ENCODE results near the gene AADAC. TPM values are rescaled to one million over a fixed set of nuclear protein-coding genes. Genes with fewer than 3 reads are reported as not detected.
"Not testable (repeated sequence)": the region's sequence is repeated elsewhere in the genome, so short reads cannot be mapped to it uniquely, and the experiment has no call there.

The AADAC gene, protein sequence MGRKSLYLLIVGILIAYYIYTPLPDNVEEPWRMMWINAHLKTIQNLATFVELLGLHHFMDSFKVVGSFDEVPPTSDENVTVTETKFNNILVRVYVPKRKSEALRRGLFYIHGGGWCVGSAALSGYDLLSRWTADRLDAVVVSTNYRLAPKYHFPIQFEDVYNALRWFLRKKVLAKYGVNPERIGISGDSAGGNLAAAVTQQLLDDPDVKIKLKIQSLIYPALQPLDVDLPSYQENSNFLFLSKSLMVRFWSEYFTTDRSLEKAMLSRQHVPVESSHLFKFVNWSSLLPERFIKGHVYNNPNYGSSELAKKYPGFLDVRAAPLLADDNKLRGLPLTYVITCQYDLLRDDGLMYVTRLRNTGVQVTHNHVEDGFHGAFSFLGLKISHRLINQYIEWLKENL
- 0.13 TPM in 1 of 2 replicates, not detected in the other for total RNA-seq

DNA sequence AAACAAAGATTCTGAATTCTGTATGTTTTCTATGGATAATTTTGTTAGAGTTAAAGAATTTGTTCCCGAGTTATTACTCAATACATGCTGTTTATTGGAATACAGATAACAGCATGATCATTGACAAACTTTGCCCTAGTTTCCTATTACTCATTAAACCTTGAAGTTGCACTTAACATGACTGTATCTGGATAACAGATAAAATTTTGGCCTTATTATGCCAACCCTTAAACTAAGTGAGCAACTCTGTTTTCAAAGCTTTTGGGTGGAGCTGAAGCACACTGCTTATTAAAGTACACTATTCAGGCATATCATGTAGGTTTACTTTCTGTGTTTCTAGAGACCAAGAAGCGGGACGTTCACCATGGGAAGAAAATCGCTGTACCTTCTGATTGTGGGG lies at the start of gene AADAC:
Gene AADAC (plus strand): TSS at position 318 of the 400 bp plus-strand sequence. CDS start 47 bp downstream, at position 365.
- Histone ChIP-seq H3K4me3 (ENCODE audit: low read depth, low read length) (no peak within 1 kb of the TSS), H3K27me3 (ENCODE audit: control insufficient read depth, insufficient read depth, low read length) (no peaks in the 10 kb centered on the region), H3K36me3 (ENCODE audit: control insufficient read depth, insufficient read depth, low read length) (no peaks in the 10 kb centered on the region)
- FAIRE-seq (no peak), DNase-seq (ENCODE audit: low read depth) (peak; percentile 72)
- TF ChIP-seq, protein P1, sequence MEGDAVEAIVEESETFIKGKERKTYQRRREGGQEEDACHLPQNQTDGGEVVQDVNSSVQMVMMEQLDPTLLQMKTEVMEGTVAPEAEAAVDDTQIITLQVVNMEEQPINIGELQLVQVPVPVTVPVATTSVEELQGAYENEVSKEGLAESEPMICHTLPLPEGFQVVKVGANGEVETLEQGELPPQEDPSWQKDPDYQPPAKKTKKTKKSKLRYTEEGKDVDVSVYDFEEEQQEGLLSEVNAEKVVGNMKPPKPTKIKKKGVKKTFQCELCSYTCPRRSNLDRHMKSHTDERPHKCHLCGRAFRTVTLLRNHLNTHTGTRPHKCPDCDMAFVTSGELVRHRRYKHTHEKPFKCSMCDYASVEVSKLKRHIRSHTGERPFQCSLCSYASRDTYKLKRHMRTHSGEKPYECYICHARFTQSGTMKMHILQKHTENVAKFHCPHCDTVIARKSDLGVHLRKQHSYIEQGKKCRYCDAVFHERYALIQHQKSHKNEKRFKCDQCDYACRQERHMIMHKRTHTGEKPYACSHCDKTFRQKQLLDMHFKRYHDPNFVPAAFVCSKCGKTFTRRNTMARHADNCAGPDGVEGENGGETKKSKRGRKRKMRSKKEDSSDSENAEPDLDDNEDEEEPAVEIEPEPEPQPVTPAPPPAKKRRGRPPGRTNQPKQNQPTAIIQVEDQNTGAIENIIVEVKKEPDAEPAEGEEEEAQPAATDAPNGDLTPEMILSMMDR (IDR thresholded peaks at IDR 0.05; ENCODE audit: insufficient read depth, low read length, severe bottlenecking) = no peak

DNA sequence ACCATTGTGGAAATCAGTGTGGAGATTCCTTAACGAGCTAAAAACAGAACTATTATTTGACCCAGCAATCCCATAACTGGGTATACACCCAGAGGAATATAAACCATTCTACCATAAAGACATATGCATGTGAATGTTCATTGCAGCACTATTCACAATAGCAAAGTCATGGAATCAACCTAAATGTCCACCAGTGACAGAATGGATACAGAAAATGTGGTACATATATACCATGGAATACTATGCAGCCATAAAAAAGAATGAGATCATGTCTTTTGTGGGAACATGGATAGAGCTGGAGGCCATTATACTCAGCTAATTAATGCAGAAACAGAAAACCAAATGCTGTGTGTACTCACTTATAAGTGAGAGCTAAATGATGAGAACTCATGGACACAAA lies 49.2 kb upstream of the AADAC start:
- H3K4me3 ChIP-seq (ENCODE audit: low read depth, low read length); FAIRE-seq; DNase-seq (ENCODE audit: low read depth); H3K27me3 ChIP-seq (ENCODE audit: control insufficient read depth, insufficient read depth, low read length); H3K36me3 ChIP-seq (ENCODE audit: control insufficient read depth, insufficient read depth, low read length): not testable (repeated sequence)

DNA sequence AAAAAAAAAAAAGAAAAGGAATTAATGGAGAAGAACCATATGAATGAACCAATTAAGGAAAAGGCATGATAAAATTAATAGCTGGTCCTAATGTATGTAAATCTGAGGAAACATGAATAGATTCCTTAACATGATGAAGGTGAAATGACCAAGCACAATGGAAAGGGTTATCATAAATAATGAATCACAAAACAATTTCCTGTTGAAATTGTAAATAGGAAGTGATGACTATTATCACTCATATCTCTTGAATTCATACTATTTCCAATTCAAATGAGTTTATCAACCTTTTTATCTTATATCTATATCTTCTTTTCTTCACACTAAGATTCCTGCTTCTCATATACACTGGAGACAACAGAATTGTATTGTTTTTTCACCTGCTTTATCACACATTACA lies 48.2 kb upstream of the AADAC start:
- DNase-seq (ENCODE audit: low read depth) (peak; percentile 74), FAIRE-seq (no peak)
- no peaks in the 10 kb centered on the region for H3K36me3 ChIP-seq (ENCODE audit: control insufficient read depth, insufficient read depth, low read length)

DNA sequence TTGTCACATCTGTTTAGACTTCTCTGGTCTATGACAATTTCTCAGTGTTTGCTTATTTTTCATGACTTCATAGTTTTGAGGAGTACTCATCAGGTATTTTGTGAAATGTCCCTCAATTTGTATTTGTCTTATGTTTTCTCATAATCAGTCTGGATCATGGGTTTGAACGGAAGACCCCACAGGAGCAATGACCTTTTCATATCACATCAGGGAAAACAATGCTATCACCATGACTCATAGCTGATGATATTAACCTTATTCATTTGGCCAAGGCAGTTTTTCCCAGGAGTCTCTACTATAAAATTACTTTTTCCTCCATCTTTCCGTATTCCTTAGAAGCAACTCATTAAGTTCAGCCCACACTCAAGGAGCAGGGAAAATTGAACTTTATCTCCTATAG lies 47.5 kb upstream of the AADAC start:
- TF ChIP-seq, protein P1 (IDR thresholded peaks at IDR 0.05; ENCODE audit: insufficient read depth, low read length, severe bottlenecking) = no peak
- H3K4me3 ChIP-seq (ENCODE audit: low read depth, low read length) = no peak overlapping the region
- FAIRE-seq (no peak), DNase-seq (ENCODE audit: low read depth) (peak; percentile 83)
- H3K36me3 ChIP-seq (ENCODE audit: control insufficient read depth, insufficient read depth, low read length) = no peaks in the 10 kb centered on the region
- no peaks in the 10 kb centered on the region for H3K27me3 ChIP-seq (ENCODE audit: control insufficient read depth, insufficient read depth, low read length)

More for the DNA sequence above, 48.2 kb upstream of the AADAC start:
- Histone ChIP-seq H3K4me3 (ENCODE audit: low read depth, low read length) (no peak overlapping the region), H3K27me3 (ENCODE audit: control insufficient read depth, insufficient read depth, low read length) (no peaks in the 10 kb centered on the region)
- TF ChIP-seq, protein P1 (IDR thresholded peaks at IDR 0.05; ENCODE audit: insufficient read depth, low read length, severe bottlenecking) = no peak

DNA sequence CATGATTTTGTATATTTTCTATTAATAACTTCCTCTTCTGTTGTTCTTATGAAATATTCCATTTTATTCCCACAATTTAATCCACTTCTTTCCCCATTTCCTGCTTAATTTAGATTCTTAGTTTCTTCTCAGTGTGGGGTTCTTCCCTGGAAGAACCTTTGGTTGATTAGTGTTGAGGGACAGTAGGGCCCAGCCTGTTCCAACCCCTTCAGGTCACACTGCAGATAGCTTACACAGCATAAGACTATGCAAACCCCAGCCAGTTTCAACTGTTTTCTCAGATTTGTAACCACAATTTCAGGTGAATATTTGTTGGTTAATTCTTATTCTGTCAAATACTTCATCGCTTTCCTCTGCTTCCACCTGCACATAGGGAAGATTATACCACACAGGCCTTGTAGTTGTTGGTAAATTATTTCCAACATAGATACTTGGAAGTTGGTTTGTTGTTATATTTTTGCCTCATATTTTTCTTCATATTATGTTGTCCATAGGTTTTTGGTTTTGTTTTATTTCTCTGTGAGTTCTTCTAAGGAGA lies 45.5 kb upstream of the AADAC start:
- H3K4me3 ChIP-seq (ENCODE audit: low read depth, low read length) = no peak overlapping the region
- TF ChIP-seq, protein P1 (IDR thresholded peaks at IDR 0.05; ENCODE audit: insufficient read depth, low read length, severe bottlenecking) = no peak
- H3K27me3 ChIP-seq (ENCODE audit: control insufficient read depth, insufficient read depth, low read length) = no peaks in the 10 kb centered on the region
- no peaks in the 10 kb centered on the region for H3K36me3 ChIP-seq (ENCODE audit: control insufficient read depth, insufficient read depth, low read length)
- DNase-seq (ENCODE audit: low read depth) (no peak), FAIRE-seq (no peak)

DNA sequence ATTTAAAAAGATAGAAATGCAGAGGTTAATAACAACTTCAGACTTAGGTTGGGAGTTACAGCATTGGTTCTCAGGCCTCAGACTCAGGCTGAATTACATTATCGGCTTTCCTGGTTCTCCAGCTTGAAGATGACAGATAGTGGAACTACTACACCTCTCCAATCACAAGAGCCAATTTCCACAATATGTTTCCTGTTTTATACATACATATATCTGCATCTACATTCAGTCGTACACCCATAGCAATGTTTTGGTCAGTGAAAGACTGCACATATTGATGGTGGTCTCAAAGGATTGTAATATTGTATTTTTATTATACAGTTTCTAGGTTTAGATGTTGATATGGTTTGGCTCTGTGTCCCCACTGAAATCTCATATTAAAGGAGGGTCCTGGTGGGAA lies 44.7 kb upstream of the AADAC start:
- Histone ChIP-seq H3K36me3 (ENCODE audit: control insufficient read depth, insufficient read depth, low read length) (no peaks in the 10 kb centered on the region), H3K4me3 (ENCODE audit: low read depth, low read length) (no peak overlapping the region), H3K27me3 (ENCODE audit: control insufficient read depth, insufficient read depth, low read length) (no peaks in the 10 kb centered on the region)
- TF ChIP-seq, protein P1 (IDR thresholded peaks at IDR 0.05; ENCODE audit: insufficient read depth, low read length, severe bottlenecking) = no peak
- FAIRE-seq = no peak
- no peak for DNase-seq (ENCODE audit: low read depth)

Data from bronchial epithelial cell (primary cell).